Measurements from ENCODE around the gene CYP46A1. TPM values are rescaled to one million over a fixed set of nuclear protein-coding genes. Genes with fewer than 3 reads are reported as not detected.

The CYP46A1 gene
- 1 to 10 TPM in 1 of 4 donors, under 1 TPM in 3; 0.18 to 2.2 (median 0.45) TPM for total RNA-seq

GRCh38 chr14:99683619-99684409, at the start of gene CYP46A1:
Gene CYP46A1, plus strand, starts transcription at chr14:99684298. Its CDS starts 120 bp downstream, at chr14:99684418.
- ATAC-seq (peak; percentile 87 to 94), DNase-seq (peak; percentile 100)
- Histone ChIP-seq H3K27ac (peak within 1 kb of the TSS; percentile 75 to 90 (median 88)), H3K4me1 (peaks cover 7 to 11% of the 10 kb centered on the region in 2 donors), H3K4me3 (peak within 1 kb of the TSS; percentile 82 to 99 (median 90)), H3K9me3 (no peaks in the 10 kb centered on the region), H3K27me3 (no peaks in the 10 kb centered on the region), H3K36me3 (no peaks in the 10 kb centered on the region)
- TF ChIP-seq POLR2A (IDR thresholded peaks at IDR 0.05) (no peak), CTCF (IDR thresholded peaks at IDR 0.05 in 4 of 5, conservative IDR thresholded peaks at IDR 0.05 in 1 of 5) (peak in 1 of 5 experiments; percentile 18)
- in situ Hi-C loops (cut with MboI; ENCODE audit: low sequenced_read_pairs in 4 of 4) (loop anchor here in 1 of 4 donors (10.0 kb wide), 1 partner anchor 201 kb away; no protein-coding TSS in a partner anchor), intact Hi-C loops (cut with DNase I; ENCODE audit: low total_unique reads) (loop anchor here (1.0 to 5.0 kb wide), 3 partner anchors 53 to 203 kb away; partner anchors contain the start of genes CCDC85C and CCNK)

- TF ChIP-seq CTCF (IDR thresholded peaks at IDR 0.05 in 4 of 5, conservative IDR thresholded peaks at IDR 0.05 in 1 of 5) (no peak), POLR2A (IDR thresholded peaks at IDR 0.05) (no peak)
- no peak for DNase-seq
- H3K4me3 ChIP-seq = no peak overlapping the region
- ATAC-seq = no peak
- no peaks in the 10 kb centered on the region for H3K4me1 ChIP-seq
- H3K27me3 ChIP-seq = no peaks in the 10 kb centered on the region
- intact Hi-C loops (cut with DNase I; ENCODE audit: low total_unique reads) (no loop called here), in situ Hi-C loops (cut with MboI; ENCODE audit: low sequenced_read_pairs in 4 of 4) (loop anchor here in 2 of 4 donors (5.0 to 10.0 kb wide), 2 partner anchors 110 to 112 kb away; no protein-coding TSS in a partner anchor)
- H3K36me3 ChIP-seq = no peaks in the 10 kb centered on the region
- H3K27ac ChIP-seq = no peak overlapping the region
- H3K9me3 ChIP-seq = no peaks in the 10 kb centered on the region
These were observed 49.7 kb upstream of the CYP46A1 start for GRCh38 chr14:99634443-99634842.

- ATAC-seq (no peak), DNase-seq (no peak)
- Histone ChIP-seq H3K36me3 (no peaks in the 10 kb centered on the region), H3K27me3 (no peaks in the 10 kb centered on the region), H3K4me3 (no peak overlapping the region), H3K9me3 (no peaks in the 10 kb centered on the region), H3K4me1 (no peaks in the 10 kb centered on the region), H3K27ac (no peak overlapping the region)
- TF ChIP-seq POLR2A (IDR thresholded peaks at IDR 0.05) = no peak
- TF ChIP-seq CTCF (IDR thresholded peaks at IDR 0.05 in 4 of 5, conservative IDR thresholded peaks at IDR 0.05 in 1 of 5) = no peak
- in situ Hi-C loops (cut with MboI; ENCODE audit: low sequenced_read_pairs in 4 of 4) (loop anchor here in 1 of 4 donors (10.0 kb wide), 1 partner anchor 110 kb away; no protein-coding TSS in a partner anchor), intact Hi-C loops (cut with DNase I; ENCODE audit: low total_unique reads) (no loop called here)
These were observed 49.0 kb upstream of the CYP46A1 start for GRCh38 chr14:99635116-99635515.

- no peaks in the 10 kb centered on the region for H3K4me1 ChIP-seq
- H3K36me3 ChIP-seq = no peaks in the 10 kb centered on the region
- no peak for TF ChIP-seq CTCF (IDR thresholded peaks at IDR 0.05 in 4 of 5, conservative IDR thresholded peaks at IDR 0.05 in 1 of 5)
- no peak for TF ChIP-seq POLR2A (IDR thresholded peaks at IDR 0.05)
- DNase-seq (no peak), ATAC-seq (no peak)
- no peaks in the 10 kb centered on the region for H3K9me3 ChIP-seq
- no peaks in the 10 kb centered on the region for H3K27me3 ChIP-seq
- intact Hi-C loops (cut with DNase I; ENCODE audit: low total_unique reads) (no loop called here), in situ Hi-C loops (cut with MboI; ENCODE audit: low sequenced_read_pairs in 4 of 4) (loop anchor here in 1 of 4 donors (10.0 kb wide), 1 partner anchor 112 kb away; no protein-coding TSS in a partner anchor)
- H3K4me3 ChIP-seq = no peak overlapping the region
- H3K27ac ChIP-seq = no peak overlapping the region
These were observed 47.6 kb upstream of the CYP46A1 start for GRCh38 chr14:99636487-99636886.
